Prostate gland (tissue), 2 donors: ENCODE measurements around the gene ZBTB1. TPM values are rescaled to one million over a fixed set of nuclear protein-coding genes. Genes with fewer than 3 reads are reported as not detected.
A peak's percentile ranks its signal among the peaks of the same experiment; 100 is the strongest.

Experiments used
- DNase-seq: peaks from one replicate; pipeline ENCODE4 v3.0.0-alpha.2; 2019; ENCODE audit warnings: low spot score
- H3K27ac ChIP-seq, 2 donors: fragments of 200-600 bp; sonication (generic); 2 replicates each; pipeline ENCODE4 v1.5.1; 2017 to 2019
- H3K27me3 ChIP-seq: fragments of 200-600 bp; sonication (generic); replicated peaks from 2 replicates; pipeline ENCODE4 v1.5.1; 2019; ENCODE audit not compliant: insufficient read depth
- H3K36me3 ChIP-seq, 2 donors: fragments of 200-600 bp; sonication (generic); 1 replicate in 1 of 2; 2 replicates in 1 of 2; pipeline versions ENCODE4 v1.5.1 to v1.8.1; 2017 to 2019
- H3K4me1 ChIP-seq: fragments of 200-600 bp; sonication (generic); replicated peaks from 2 replicates; pipeline ENCODE4 v1.5.1; 2019
- H3K4me3 ChIP-seq, 2 donors: fragments of 200-600 bp; sonication (generic); 2 replicates each; pipeline ENCODE4 v1.5.1; 2017 to 2019
- H3K9me3 ChIP-seq: fragments of 200-600 bp; sonication (generic); 2 replicates; pipeline ENCODE4 v1.5.1; 2017
- CTCF ChIP-seq, 4 experiments: fragments of 200-600 bp in 2 of 4; fragments of 450-650 bp in 2 of 4; sonication (generic) in 2 of 4; IDR thresholded peaks; 1 replicate in 3 of 4; 2 replicates in 1 of 4; pipeline ENCODE4 v1.5.1; 2016 to 2019; ENCODE audit warnings: antibody characterized with exemption in 4 of 4, mild to moderate bottlenecking in 2 of 4, moderate library complexity in 2 of 4
- POLR2A ChIP-seq: fragments of 450-650 bp; IDR thresholded peaks from one replicate; pipeline ENCODE4 v1.6.1; 2016; ENCODE audit warnings: antibody characterized with exemption, mild to moderate bottlenecking
- POLR2AphosphoS5 ChIP-seq: sonication (generic); formaldehyde crosslinking; IDR thresholded peaks from one replicate; pipeline ENCODE4 v1.6.1; 2017; ENCODE audit warnings: antibody characterized with exemption
- WGBS: methylation state at CpG from one replicate; pipeline ENCODE4 v1.1.5; 2018; 5-methylcytosine and 5-hydroxymethylcytosine counted together
- intact Hi-C: fragments of 100-400 bp; cut with DNase I; formaldehyde crosslinking; loops from one replicate; pipeline ENCODE4 v1.14.2; 2022
- total RNA-seq, 2 donors: library from RNA; depleted of rRNA; stranded (reverse); fragments of >200 nt; gene quantifications; one replicate each; pipeline ENCODE4 v1.1.0, GENCODE V29; 2016

The ZBTB1 gene
- total RNA-seq, 2 donors from 2014 or later = 56.5 to 74.3 TPM

GRCh38 chr14:64464651-64465050 lies 39.9 kb upstream of the ZBTB1 start:
- intact Hi-C loops = no loop called here

DNA sequence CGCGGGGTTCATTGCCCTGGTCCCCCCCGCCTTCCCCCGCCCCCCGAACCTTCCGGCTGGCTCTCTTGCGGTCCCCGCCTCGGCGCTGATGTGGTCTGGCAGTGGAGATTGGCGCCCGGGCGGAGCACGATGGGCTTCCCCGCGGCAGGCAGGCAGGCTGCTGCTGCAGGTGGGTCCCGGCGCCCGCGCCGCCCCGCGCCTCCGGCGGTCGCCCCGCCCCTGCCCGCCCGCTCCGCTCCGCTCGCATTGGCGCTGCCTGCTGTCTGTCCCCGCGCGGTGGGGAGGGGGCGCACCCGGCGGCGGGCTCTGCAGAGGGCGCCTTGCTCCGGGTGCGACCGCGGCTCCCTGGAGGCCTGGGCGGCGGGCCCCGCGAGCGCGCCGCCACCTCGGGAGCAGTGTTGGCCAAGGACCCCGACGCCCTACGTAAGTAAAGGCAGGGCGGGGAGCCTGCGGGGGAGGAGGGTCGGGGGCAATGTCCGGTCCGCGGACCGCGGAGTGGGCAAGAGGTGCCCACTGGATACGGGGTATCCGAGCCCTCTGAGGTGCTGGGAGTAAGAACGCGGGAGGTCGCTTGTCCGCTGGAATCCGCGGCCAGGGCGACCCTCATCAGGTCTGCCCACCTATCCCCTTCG lies 39.3 kb upstream of the ZBTB1 start, which contains the start of gene AKAP5:
Gene AKAP5, plus strand, starts transcription at position 309 of the 632 bp plus-strand sequence. CDS start 2,896 bp downstream, outside the sequence.
- intact Hi-C loops = no loop called here
- Histone ChIP-seq H3K4me1 (peaks cover 4% of the 10 kb centered on the region), H3K4me3 (peak within 1 kb of the TSS; percentile 63 to 67), H3K27me3 (no peaks in the 10 kb centered on the region), H3K9me3 (no peaks in the 10 kb centered on the region), H3K36me3 (no peaks in the 10 kb centered on the region), H3K27ac (peak within 1 kb of the TSS; percentile 44 to 59)
- under 1% methylated on average over 54 of the region's 74 CpGs for WGBS
- TF ChIP-seq POLR2A (no peak), CTCF (IDR thresholded peaks at IDR 0.05) (peak in 1 of 4 experiments; percentile 17), POLR2AphosphoS5 (no peak)
- DNase-seq = peak; percentile 61

More at GRCh38 chr14:64464651-64465050, 39.9 kb upstream of the ZBTB1 start:
- DNase-seq = no peak
- H3K4me3 ChIP-seq = peak overlapping the region; percentile 63 to 67
- no peaks in the 10 kb centered on the region for H3K36me3 ChIP-seq
- H3K9me3 ChIP-seq = no peaks in the 10 kb centered on the region
- TF ChIP-seq CTCF (IDR thresholded peaks at IDR 0.05) (no peak), POLR2A (no peak), POLR2AphosphoS5 (no peak)
- H3K4me1 ChIP-seq = peaks cover 4% of the 10 kb centered on the region
- H3K27me3 ChIP-seq = no peaks in the 10 kb centered on the region
- peak overlapping the region in 1 of 2 donors; percentile 44 for H3K27ac ChIP-seq
- WGBS = 11% methylated on average over 6 of the region's 6 CpGs

DNA sequence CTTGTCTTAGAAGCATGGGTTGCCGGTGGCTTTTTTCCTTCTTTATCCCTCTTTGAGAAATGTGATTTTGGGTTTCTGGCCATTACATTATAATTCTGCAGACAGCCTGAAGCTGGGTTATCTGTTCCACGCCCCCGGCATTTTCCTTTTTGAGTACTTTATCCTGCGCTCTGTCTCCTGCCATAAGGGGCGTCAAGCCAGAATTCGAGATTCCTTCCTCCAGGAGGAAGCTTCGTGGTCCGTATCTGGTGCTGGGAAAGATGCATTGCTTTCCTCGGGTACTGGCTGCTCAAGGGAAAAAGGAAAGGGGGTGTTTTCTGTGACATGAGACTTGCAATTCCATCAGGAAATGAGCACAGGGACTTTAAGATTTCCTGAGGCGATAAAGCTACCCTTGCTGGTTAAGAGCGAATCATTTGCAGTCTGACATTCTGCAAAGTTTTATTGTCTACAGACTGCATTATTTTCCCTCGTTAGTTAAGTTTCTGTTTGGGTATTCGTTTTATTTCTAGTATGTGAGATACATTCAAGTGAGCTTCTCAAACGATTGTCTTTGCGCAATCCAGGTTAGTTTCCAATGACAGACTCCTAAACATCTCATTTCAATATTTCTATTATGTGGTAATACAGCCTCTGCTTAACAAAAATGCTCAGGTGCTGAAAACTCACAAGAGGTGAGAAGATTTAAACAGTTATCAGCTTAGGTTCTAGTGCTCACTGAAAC lies 38.6 kb upstream of the ZBTB1 start:
- intact Hi-C loops = no loop called here
- Histone ChIP-seq H3K9me3 (no peaks in the 10 kb centered on the region), H3K4me3 (peak overlapping the region; percentile 63 to 67), H3K36me3 (no peaks in the 10 kb centered on the region), H3K27ac (peak overlapping the region; percentile 44 to 59), H3K27me3 (no peaks in the 10 kb centered on the region), H3K4me1 (peaks cover 4% of the 10 kb centered on the region)
- TF ChIP-seq POLR2AphosphoS5 = no peak
- no peak for TF ChIP-seq CTCF (IDR thresholded peaks at IDR 0.05)
- no peak for TF ChIP-seq POLR2A
- WGBS = 7% methylated on average over 15 of the region's 15 CpGs
- no peak for DNase-seq

GRCh38 chr14:64467101-64467500 lies 37.5 kb upstream of the ZBTB1 start:
- Histone ChIP-seq H3K27ac (no peak overlapping the region), H3K4me3 (no peak overlapping the region), H3K27me3 (no peaks in the 10 kb centered on the region), H3K9me3 (no peaks in the 10 kb centered on the region), H3K36me3 (no peaks in the 10 kb centered on the region), H3K4me1 (peaks cover 4% of the 10 kb centered on the region)
- no peak for DNase-seq
- no peak for TF ChIP-seq POLR2AphosphoS5
- no peak for TF ChIP-seq CTCF (IDR thresholded peaks at IDR 0.05)
- TF ChIP-seq POLR2A = no peak
- intact Hi-C loops = no loop called here
- 80% methylated on average over 3 of the region's 3 CpGs for WGBS
